T-helper 2 cell treated with Interferon-gamma antibody and Interleukin-4, amounts not matched to agents 5 μg/mL and 100 μg/mL, for 36 hours (primary cell): ENCODE measurements around the gene GPC6.

ENCODE experiments used
- DNase-seq: peaks from one replicate; pipeline ENCODE4 v3.0.0; 2021; ENCODE audit warnings: low spot score
- H3K27ac Mint-ChIP-seq: one replicate; pipeline ENCODE4 v1.8.0; 2021; ENCODE audit warnings: mild to moderate bottlenecking, mixed read lengths
- H3K27me3 Mint-ChIP-seq: one replicate; pipeline ENCODE4 v1.8.0; 2021; ENCODE audit warnings: low read depth, mixed read lengths
- H3K36me3 Mint-ChIP-seq: one replicate; pipeline ENCODE4 v1.8.0; 2021; ENCODE audit warnings: low read depth, mixed read lengths
- H3K4me1 Mint-ChIP-seq: one replicate; pipeline ENCODE4 v1.8.0; 2021; ENCODE audit warnings: low read depth, mixed read lengths
- H3K4me3 Mint-ChIP-seq: one replicate; pipeline ENCODE4 v1.8.0; 2022; ENCODE audit warnings: mild to moderate bottlenecking, moderate library complexity, mixed read lengths
- H3K9me3 Mint-ChIP-seq: one replicate; pipeline ENCODE4 v1.8.0; 2021; ENCODE audit warnings: mixed read lengths

Gene GPC6

DNA sequence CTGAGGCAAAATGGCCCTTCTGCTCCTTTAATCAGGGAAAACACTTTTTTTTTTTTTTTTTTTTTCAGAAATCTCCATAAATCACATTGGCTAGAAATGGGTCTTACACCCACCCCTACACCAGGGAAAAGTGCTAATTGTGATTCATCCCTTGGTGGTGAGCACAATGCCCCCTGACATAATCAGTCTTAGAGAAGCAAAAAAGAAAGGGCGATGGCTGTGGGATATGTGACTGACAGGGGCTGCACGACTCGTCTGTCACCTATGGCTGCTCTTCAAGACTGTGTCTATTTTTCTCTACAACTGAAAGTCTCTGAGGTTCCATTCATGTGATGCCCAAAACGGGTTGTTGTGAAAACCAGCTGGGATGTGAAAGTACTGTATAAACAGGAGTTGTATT, 3.6 kb upstream of the GPC6 start:
- no peaks in the 10 kb centered on the region for H3K36me3 Mint-ChIP-seq
- H3K9me3 Mint-ChIP-seq = no peaks in the 10 kb centered on the region
- no peaks in the 10 kb centered on the region for H3K4me1 Mint-ChIP-seq
- H3K27me3 Mint-ChIP-seq = peaks cover 22% of the 10 kb centered on the region
- no peak for DNase-seq
- H3K4me3 Mint-ChIP-seq = no peak overlapping the region
- H3K27ac Mint-ChIP-seq = no peak overlapping the region

DNA sequence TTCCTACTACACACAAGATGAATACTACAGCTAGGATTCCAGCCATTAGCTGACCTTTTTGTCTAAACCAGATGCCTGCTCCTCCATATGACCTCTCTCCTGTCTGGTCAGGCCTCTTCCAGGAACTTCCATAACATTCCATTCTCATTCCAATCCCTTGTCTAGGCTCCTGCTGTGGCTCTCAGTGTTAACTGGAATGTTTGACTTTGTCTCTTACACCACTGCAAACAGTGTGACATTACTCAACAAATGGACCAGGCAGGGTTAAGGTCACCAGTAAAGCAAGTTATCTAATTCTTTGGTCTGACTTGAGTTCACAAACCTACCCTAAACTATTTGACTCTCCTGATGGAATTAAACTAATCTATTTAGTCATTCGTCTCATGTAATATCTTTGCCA, 2.1 kb upstream of the GPC6 start:
- Mint-ChIP-seq H3K9me3 (no peaks in the 10 kb centered on the region), H3K4me3 (no peak overlapping the region), H3K27me3 (peaks cover 32% of the 10 kb centered on the region), H3K36me3 (no peaks in the 10 kb centered on the region), H3K27ac (no peak overlapping the region), H3K4me1 (no peaks in the 10 kb centered on the region)
- no peak for DNase-seq

DNA sequence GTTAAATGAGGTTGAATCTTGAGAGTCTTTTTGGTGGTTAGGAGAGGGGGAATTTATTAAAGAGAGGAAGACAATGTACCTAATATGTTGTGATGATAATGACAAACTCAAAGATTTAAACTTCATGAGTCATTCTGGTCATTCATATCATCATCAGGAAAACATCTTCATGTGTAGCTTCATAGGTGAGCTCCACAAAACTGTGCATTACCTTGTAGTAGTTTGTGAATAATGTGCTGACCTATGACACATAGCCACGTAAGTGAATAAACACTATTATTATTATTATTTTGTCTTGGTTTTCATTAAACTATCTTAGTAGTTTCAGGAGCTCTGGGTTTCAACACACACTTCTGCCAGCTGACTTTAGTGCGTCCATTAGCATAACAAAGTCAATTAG, 997 bp upstream of the GPC6 start:
- no peak for DNase-seq
- Mint-ChIP-seq H3K4me3 (no peak overlapping the region), H3K27me3 (peaks cover 36% of the 10 kb centered on the region), H3K27ac (no peak overlapping the region), H3K36me3 (no peaks in the 10 kb centered on the region), H3K9me3 (no peaks in the 10 kb centered on the region), H3K4me1 (no peaks in the 10 kb centered on the region)

DNA sequence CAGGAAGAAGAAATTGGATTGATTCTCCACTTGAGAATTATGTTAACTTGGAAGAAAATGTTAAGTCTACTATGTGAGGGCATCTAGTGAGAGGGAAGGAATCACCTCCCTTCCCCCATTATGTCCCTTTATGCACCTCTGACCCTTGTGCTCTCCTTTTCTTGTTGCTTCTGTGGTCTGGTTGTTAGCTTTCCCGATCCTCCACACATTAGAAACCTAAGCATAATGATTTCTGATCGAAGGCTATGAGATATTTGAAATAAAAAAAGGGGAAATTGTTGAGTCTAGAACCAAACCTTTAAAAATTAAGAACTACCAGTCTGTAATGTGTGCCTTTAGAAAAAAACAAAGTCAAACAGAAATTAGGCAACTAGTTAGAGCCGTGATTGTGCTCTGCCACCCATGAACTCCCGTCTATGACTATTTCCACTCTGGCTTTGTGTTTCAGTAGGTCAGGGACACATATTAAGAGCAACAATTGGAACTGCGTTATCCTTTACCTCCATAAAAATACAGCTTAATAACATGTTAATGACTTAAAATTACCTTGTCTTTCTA, 463 bp upstream of the GPC6 start:
- no peaks in the 10 kb centered on the region for H3K9me3 Mint-ChIP-seq
- H3K4me1 Mint-ChIP-seq = no peaks in the 10 kb centered on the region
- peaks cover 36% of the 10 kb centered on the region for H3K27me3 Mint-ChIP-seq
- H3K27ac Mint-ChIP-seq = no peak overlapping the region
- DNase-seq = no peak
- H3K36me3 Mint-ChIP-seq = no peaks in the 10 kb centered on the region
- no peak overlapping the region for H3K4me3 Mint-ChIP-seq

DNA sequence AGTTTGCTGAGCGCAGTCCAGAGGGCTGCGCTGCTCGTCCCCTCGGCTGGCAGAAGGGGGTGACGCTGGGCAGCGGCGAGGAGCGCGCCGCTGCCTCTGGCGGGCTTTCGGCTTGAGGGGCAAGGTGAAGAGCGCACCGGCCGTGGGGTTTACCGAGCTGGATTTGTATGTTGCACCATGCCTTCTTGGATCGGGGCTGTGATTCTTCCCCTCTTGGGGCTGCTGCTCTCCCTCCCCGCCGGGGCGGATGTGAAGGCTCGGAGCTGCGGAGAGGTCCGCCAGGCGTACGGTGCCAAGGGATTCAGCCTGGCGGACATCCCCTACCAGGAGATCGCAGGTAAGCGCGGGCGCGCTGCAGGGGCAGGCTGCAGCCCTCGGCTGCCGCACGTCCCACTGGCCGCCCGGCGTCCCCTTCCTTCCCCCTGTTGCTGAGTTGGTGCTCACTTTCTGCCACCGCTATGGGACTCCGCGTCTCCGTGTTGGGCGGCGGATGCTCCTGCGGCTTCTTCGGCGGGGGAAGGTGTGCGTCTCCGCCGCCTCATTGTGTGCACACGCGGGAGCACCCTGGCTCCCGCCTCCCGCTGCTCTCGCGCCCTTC, 772 bp downstream of the GPC6 start:
- H3K4me3 Mint-ChIP-seq = no peak overlapping the region
- no peaks in the 10 kb centered on the region for H3K9me3 Mint-ChIP-seq

DNA sequence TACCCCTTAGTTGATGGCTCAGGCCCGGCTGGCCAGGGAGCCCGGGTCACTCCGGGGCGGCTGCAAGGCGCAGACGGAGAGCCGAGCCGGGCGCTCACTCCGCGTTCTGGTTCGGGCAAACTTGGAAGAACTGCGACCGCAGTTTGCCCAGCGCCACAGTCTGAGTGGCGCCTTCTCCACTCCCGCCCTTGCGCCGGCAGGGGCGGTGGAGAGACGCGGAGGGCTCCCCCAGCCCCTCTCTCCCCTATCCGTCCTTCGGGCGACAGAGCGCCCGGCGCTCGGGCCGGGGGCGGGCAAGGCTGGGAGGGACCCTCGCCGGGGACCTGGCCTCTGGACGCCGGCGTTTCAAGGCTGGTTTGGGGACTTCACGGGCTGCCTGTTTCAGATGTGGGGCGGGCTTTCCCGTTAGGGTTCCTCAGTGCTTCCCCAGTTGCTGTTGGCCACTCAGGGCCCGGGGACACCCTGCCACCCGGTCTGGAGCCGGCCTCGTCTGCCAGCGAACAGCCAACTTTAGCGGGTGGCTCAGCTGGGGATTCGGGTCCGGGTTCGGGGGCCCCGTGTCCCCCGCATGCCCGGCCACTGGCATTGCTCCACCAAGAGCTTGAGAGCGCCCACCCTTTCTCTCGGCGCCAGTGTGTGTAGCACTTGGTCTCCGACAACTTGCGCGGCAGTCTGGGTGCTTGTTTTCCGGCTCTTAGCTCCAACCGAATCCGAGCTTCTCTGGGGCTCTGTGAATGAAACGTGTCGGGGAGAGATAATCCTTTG, 1.5 kb downstream of the GPC6 start:
- no peak overlapping the region for H3K4me3 Mint-ChIP-seq
- no peak for DNase-seq

More for the DNA sequence above, 772 bp downstream of the GPC6 start:
- Mint-ChIP-seq H3K27me3 (peaks cover 36% of the 10 kb centered on the region), H3K4me1 (no peaks in the 10 kb centered on the region), H3K36me3 (no peaks in the 10 kb centered on the region), H3K27ac (no peak overlapping the region)
- DNase-seq = no peak

DNA sequence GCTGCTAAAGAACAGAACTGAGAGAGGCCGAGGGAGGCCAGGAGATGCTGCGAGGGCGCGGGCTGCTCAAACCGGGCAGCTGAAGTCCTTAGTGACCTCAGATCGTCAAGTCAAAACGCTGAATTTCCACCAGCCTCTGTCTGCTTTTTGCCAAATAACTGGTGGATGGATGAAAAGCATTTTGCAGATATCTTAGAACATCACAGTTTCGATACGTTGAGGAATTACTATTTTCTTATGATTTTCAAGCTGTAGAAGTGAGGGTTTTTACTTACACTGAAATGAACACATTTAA, 2.0 kb downstream of the GPC6 start:
- Mint-ChIP-seq H3K27ac (no peak overlapping the region), H3K9me3 (no peaks in the 10 kb centered on the region), H3K4me3 (no peak overlapping the region), H3K36me3 (no peaks in the 10 kb centered on the region), H3K27me3 (peaks cover 36% of the 10 kb centered on the region), H3K4me1 (no peaks in the 10 kb centered on the region)
- DNase-seq = no peak

More for the DNA sequence above, 1.5 kb downstream of the GPC6 start:
- no peaks in the 10 kb centered on the region for H3K36me3 Mint-ChIP-seq
- no peaks in the 10 kb centered on the region for H3K9me3 Mint-ChIP-seq
- no peak overlapping the region for H3K27ac Mint-ChIP-seq
- peaks cover 36% of the 10 kb centered on the region for H3K27me3 Mint-ChIP-seq
- H3K4me1 Mint-ChIP-seq = no peaks in the 10 kb centered on the region

DNA sequence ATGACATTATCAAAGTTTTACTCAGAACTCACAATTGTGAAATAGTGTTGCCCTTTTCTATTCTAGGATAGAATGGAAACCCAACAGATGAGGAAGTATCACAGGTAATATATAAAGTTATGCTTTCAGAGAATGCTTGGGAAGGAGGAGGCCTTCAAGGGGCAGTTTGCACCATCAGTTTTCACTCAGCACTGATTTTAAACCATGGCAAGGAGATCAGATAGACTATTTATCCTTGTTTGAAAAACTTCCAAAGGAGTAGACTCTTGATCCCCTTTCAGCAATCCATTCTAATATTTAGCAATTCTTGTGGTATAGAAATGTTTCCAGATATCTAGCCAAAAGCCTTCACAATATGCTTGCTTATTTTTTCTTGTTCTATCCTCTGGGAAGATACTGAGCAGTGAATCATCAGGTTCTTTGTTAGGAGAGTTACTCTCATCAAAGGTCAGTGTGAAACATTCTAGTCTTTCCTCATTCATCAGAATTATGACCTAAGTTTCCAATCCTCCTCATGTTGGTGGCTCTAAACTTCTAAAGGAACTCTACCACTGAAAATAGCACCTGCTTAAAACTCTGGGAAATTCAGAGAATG, 3.8 kb downstream of the GPC6 start:
- no peaks in the 10 kb centered on the region for H3K36me3 Mint-ChIP-seq
- no peak overlapping the region for H3K27ac Mint-ChIP-seq
- no peak overlapping the region for H3K4me3 Mint-ChIP-seq
- DNase-seq = no peak
- H3K27me3 Mint-ChIP-seq = peaks cover 34% of the 10 kb centered on the region
- no peaks in the 10 kb centered on the region for H3K4me1 Mint-ChIP-seq
- H3K9me3 Mint-ChIP-seq = no peaks in the 10 kb centered on the region

DNA sequence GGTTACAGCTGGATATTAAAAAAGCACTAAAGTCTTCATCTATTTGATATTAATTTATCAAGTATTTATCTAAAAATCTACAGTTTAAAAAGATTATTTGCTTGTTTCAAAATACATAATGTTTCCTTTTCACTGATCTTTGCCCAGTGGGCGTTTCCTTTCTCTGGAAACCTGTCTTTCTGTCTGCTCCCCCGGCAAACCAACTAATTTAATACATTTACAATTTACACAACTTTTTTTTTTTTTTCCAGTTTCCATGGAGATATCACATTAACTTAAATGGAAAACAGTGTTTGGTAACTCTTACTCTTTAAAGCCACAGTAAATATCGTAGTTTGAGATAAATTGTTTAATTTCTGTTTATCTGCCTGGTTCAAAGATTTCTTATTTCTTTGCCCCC, 5.3 kb downstream of the GPC6 start:
- H3K27ac Mint-ChIP-seq = no peak overlapping the region
- no peaks in the 10 kb centered on the region for H3K9me3 Mint-ChIP-seq
- DNase-seq = no peak
- H3K4me3 Mint-ChIP-seq = no peak overlapping the region
- peaks cover 21% of the 10 kb centered on the region for H3K27me3 Mint-ChIP-seq
- H3K4me1 Mint-ChIP-seq = no peaks in the 10 kb centered on the region
- no peaks in the 10 kb centered on the region for H3K36me3 Mint-ChIP-seq

DNA sequence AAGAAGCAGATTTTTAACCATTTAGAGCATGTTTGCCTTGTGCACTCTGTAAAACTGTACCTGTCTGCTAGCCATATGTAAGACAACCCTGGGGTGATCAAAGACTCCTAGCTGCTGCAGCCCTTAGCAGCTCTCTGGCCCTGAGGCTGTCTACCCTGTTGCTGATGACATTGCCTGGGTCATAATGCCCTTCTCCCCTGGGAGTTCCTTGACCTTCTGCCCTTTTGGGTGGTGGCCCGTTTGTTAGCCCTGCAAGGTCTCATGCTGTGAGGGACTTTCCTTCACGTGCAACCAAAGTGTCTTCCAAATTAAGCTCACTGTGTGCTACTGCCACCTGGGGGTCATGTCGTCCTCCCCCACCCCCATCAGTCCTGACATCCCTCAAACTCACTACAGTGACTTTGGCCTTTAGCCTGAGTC, 7.4 kb downstream of the GPC6 start:
- Mint-ChIP-seq H3K27ac (no peak overlapping the region), H3K36me3 (no peaks in the 10 kb centered on the region), H3K4me3 (no peak overlapping the region), H3K9me3 (peaks cover 8% of the 10 kb centered on the region), H3K27me3 (peaks cover 7% of the 10 kb centered on the region), H3K4me1 (no peaks in the 10 kb centered on the region)
- DNase-seq = no peak

DNA sequence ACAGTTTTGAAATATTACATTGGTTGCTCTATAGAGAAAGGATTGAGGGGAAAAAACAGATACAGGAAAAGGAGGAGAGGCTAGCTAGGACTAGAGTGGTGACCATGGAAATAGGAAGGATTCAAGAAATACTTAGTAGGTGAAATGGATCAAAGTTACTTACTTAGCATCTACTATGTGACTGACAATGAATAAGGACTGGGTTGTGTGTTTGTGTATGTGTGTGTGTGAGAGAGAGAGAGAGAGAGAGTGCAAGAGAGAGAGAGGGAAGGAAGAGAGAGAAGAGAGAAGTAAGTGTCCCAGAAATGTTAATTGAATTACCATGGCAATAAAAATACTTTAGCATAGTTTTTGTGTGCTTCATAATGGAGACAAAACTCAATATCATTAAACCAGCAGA, 7.9 kb downstream of the GPC6 start:
- H3K27me3 Mint-ChIP-seq = peaks cover 4% of the 10 kb centered on the region
- H3K27ac Mint-ChIP-seq = no peak overlapping the region
- no peak for DNase-seq
- no peak overlapping the region for H3K4me3 Mint-ChIP-seq
- H3K36me3 Mint-ChIP-seq = no peaks in the 10 kb centered on the region
- no peaks in the 10 kb centered on the region for H3K4me1 Mint-ChIP-seq
- H3K9me3 Mint-ChIP-seq = peaks cover 12% of the 10 kb centered on the region

DNA sequence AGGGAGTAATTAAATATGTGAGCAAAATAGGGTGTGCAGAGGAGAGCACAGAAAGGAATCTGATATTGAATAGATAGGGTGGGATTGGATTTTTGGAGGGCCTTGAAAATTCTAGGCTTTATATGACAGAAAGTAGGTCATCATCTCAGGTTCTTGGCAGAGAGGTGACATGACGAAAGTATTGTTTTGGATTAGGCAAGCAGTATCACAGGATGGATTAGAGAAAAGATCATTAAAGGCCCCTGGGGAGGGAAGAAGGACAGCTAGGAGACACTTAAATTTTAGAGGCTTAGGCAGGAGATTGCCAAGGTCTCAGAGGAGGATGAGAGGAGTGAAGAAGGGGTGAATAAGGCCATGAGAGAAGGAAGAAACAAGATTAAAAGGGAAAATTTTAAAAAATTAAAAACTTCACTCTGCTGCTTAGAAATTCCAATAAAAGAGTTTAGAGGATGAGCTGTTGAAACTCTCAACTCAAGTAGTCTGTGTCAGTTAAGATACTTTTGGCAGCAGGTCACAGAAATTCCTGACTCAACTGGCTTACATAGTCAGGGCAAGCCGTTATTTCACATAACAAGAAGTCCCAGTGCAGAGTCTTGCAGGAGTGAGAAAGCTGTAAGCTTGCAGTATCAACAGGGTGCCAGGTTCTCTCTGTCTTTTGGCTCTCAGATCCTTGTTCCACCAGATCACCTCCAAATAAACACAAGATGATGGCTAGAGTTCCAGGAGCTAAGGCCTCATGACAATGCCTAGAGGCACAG, 8.8 kb downstream of the GPC6 start:
- H3K4me3 Mint-ChIP-seq = no peak overlapping the region
- DNase-seq = no peak
- H3K36me3 Mint-ChIP-seq = no peaks in the 10 kb centered on the region
- H3K27me3 Mint-ChIP-seq = no peaks in the 10 kb centered on the region
- no peak overlapping the region for H3K27ac Mint-ChIP-seq
- peaks cover 14% of the 10 kb centered on the region for H3K9me3 Mint-ChIP-seq
- H3K4me1 Mint-ChIP-seq = no peaks in the 10 kb centered on the region

DNA sequence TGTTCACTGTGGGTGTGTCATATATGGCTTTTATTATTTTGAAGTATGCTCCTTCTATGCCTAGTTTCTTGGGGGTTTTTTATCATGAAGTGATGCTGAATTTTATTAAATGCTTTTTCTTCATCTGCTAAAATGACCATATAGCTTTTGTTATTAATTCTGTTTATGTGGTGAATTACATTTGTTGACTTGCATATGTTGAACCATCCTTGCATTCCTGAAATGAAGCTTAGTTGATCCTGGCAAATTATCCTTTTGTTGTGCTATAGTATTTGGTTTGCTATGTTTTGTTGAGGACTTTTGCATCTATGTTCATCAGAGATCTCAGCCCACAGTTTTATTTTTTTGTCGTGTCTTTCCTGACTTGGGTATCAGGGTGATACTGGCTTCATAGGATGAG, 12.1 kb downstream of the GPC6 start:
- Mint-ChIP-seq H3K36me3 (no peaks in the 10 kb centered on the region), H3K9me3 (peaks cover 14% of the 10 kb centered on the region), H3K4me3 (no peak overlapping the region), H3K27ac (no peak overlapping the region), H3K4me1 (no peaks in the 10 kb centered on the region), H3K27me3 (no peaks in the 10 kb centered on the region)
- no peak for DNase-seq
